Right lobe of liver (tissue), 6 donors: ENCODE results near the gene RAB25. TPM values are rescaled to one million over a fixed set of nuclear protein-coding genes. Genes with fewer than 3 reads are reported as not detected.

ENCODE experiments used
- ATAC-seq, 4 donors: fragments of 200-7000 bp; cut with Tn5 transposase; one replicate each; pipeline ENCODE4 v1.9.1; 2020; ENCODE audit warnings: mild to moderate bottlenecking in 4 of 4, moderate library complexity in 4 of 4
- DNase-seq, 3 donors: peaks; one replicate each; pipeline ENCODE4 v3.0.0-alpha.2; 2020
- H3K27ac ChIP-seq, 3 donors: fragments of 200-600 bp; one replicate each; pipeline ENCODE4 v1.8.0; 2022
- H3K27me3 ChIP-seq, 2 donors: fragments of 200-600 bp; one replicate each; pipeline ENCODE4 v1.8.0; 2022
- H3K36me3 ChIP-seq, 4 donors: fragments of 200-600 bp; sonication (generic) in 1 of 4; one replicate each; pipeline versions ENCODE4 v1.5.1 to v1.8.0; 2017 to 2022; ENCODE audit warnings: control low read depth in 1 of 4
- H3K4me1 ChIP-seq, 4 donors: fragments of 200-600 bp; sonication (generic) in 1 of 4; one replicate each; pipeline versions ENCODE4 v1.5.1 to v1.8.0; 2017 to 2022; ENCODE audit warnings: control low read depth in 1 of 4
- H3K4me3 ChIP-seq, 3 donors: fragments of 200-600 bp; one replicate each; pipeline ENCODE4 v1.8.0; 2022
- H3K9me3 ChIP-seq, 4 donors: fragments of 200-600 bp; sonication (generic) in 1 of 4; one replicate each; pipeline versions ENCODE4 v1.5.1 to v1.8.0; 2017 to 2022; ENCODE audit warnings: control low read depth in 1 of 4
- CTCF ChIP-seq, 4 donors: fragments of 200-600 bp in 3 of 4; fragments of 450-650 bp in 1 of 4; IDR thresholded peaks; one replicate each; pipeline versions ENCODE4 v1.5.1 to v1.8.0; 2016 to 2022; ENCODE audit warnings: antibody characterized with exemption in 4 of 4, mild to moderate bottlenecking in 2 of 4
- POLR2A ChIP-seq: fragments of 450-650 bp; IDR thresholded peaks from one replicate; pipeline ENCODE4 v1.6.1; 2017; ENCODE audit warnings: antibody characterized with exemption, mild to moderate bottlenecking
- WGBS: methylation state at CpG from one replicate; pipeline ENCODE4 v1.1.6; 2018; ENCODE audit warnings: low coverage, low lambda C conversion rate; ENCODE audit not compliant: insufficient coverage; ENCODE audit errors: missing lambda C conversion rate; 5-methylcytosine and 5-hydroxymethylcytosine counted together
- intact Hi-C, 2 donors: fragments of 100-400 bp; cut with DNase I; formaldehyde crosslinking; loops; one replicate each; pipeline versions ENCODE4 v1.11.2 to v1.14.1; 2022
- total RNA-seq, 6 experiments: library from RNA; depleted of rRNA in 2 of 6; stranded (reverse); fragments of >200 nt in 2 of 6; fragmentation: NEBNext Ultra II Directional in 3 of 6; extraction: Animal tissue kit (Norgen Biotek cat#: 25700) in 3 of 6; gene quantifications; one replicate each; pipeline versions ENCODE4 v1.1.0 to v1.2.4, GENCODE V29; 2016 to 2023
- donor health status: DM: no; HTN: yes; CAD: no.
- donor health status: DM: no; HTN: no; CAD: no.
- donor health status: DM: no; HTN: no; CAD: no.
- donor health status: DM: no; HTN: yes; CAD: no.
- donor health status: DM: no; HTN: yes; CAD: no.

The RAB25 gene
- total RNA-seq, 6 experiments from 2014 or later, result 0.40 to 3.2 (median 0.77) TPM

- H3K4me3 ChIP-seq, result peak overlapping the region; percentile 75 to 89 (median 76)
- H3K27ac ChIP-seq, result peak overlapping the region in 1 of 3 donors; percentile 24
- under 1% methylated on average over 36 of the region's 63 CpGs for WGBS
- peak in 3 of 4 donors; percentile 3 to 12 (median 5) for TF ChIP-seq CTCF (IDR thresholded peaks at IDR 0.05)
- TF ChIP-seq POLR2A, result no peak
- peaks cover 0 to 6% (median 0%) of the 10 kb centered on the region in 4 donors for H3K36me3 ChIP-seq
- no peaks in the 10 kb centered on the region for H3K9me3 ChIP-seq
- H3K4me1 ChIP-seq, result peaks cover 0 to 7% (median 2%) of the 10 kb centered on the region in 4 donors
- intact Hi-C loops, result loop anchor here in 1 of 2 donors (10.0 kb wide), 1 partner anchor 48 kb away; no protein-coding TSS in a partner anchor
- ATAC-seq (peak in 3 of 4 donors; percentile 2 to 30 (median 9)), DNase-seq (peak; percentile 67 to 74 (median 72))
- H3K27me3 ChIP-seq, result no peaks in the 10 kb centered on the region
Measured at GRCh38 chr1:156052862-156053767, 7.8 kb upstream of the RAB25 start.

GRCh38 chr1:156053768-156054499, 7.0 kb upstream of the RAB25 start, which contains the start of gene UBQLN4:
Gene UBQLN4 (minus strand): TSS chr1:156053798. CDS start chr1:156053701, 97 bp downstream.
- peaks cover 0 to 7% (median 2%) of the 10 kb centered on the region in 4 donors for H3K4me1 ChIP-seq
- H3K27ac ChIP-seq, result peak within 1 kb of the TSS; percentile 79 to 88 (median 82)
- H3K36me3 ChIP-seq, result no peaks in the 10 kb centered on the region
- H3K9me3 ChIP-seq, result no peaks in the 10 kb centered on the region
- TF ChIP-seq CTCF (IDR thresholded peaks at IDR 0.05) (peak; percentile 50 to 61 (median 52)), POLR2A (no peak)
- peak; percentile 75 to 87 (median 81) for ATAC-seq
- H3K27me3 ChIP-seq, result no peaks in the 10 kb centered on the region
- intact Hi-C loops, result loop anchor here in 1 of 2 donors (10.0 kb wide), 1 partner anchor 49 kb away; no protein-coding TSS in a partner anchor
- peak within 1 kb of the TSS; percentile 75 to 100 (median 89) for H3K4me3 ChIP-seq
- peak; percentile 92 to 94 (median 93) for DNase-seq
- 0% methylated on average over 14 of the region's 49 CpGs for WGBS

GRCh38 chr1:156054500-156055280, 6.3 kb upstream of the RAB25 start, which contains the start of gene LAMTOR2:
Gene LAMTOR2 (plus strand): TSS chr1:156054782. CDS start chr1:156054890, 108 bp downstream.
- H3K9me3 ChIP-seq, result no peaks in the 10 kb centered on the region
- 0% methylated on average over 24 of the region's 53 CpGs for WGBS
- TF ChIP-seq CTCF (IDR thresholded peaks at IDR 0.05), result no peak
- peak; percentile 61 for TF ChIP-seq POLR2A
- intact Hi-C loops, result loop anchor here in 1 of 2 donors (10.0 kb wide), 1 partner anchor 50 kb away; no protein-coding TSS in a partner anchor
- H3K27ac ChIP-seq, result peak within 1 kb of the TSS; percentile 79 to 88 (median 82)
- H3K4me1 ChIP-seq, result peaks cover 0 to 7% (median 2%) of the 10 kb centered on the region in 4 donors
- H3K27me3 ChIP-seq, result no peaks in the 10 kb centered on the region
- ATAC-seq, result peak; percentile 89 to 91 (median 90)
- H3K4me3 ChIP-seq, result peak within 1 kb of the TSS; percentile 75 to 100 (median 89)
- peak; percentile 97 to 99 (median 98) for DNase-seq
- H3K36me3 ChIP-seq, result no peaks in the 10 kb centered on the region
